Activated CD8-positive, alpha-beta memory T cell treated with anti-CD3 and anti-CD28 coated beads, Interleukin-2, amount 10 ng/mL, durations not matched to agents 7 days and 5 days (primary cell): ENCODE data around the gene TMEM19. TPM values are rescaled to one million over a fixed set of nuclear protein-coding genes. Genes with fewer than 3 reads are reported as not detected.

Experiments used
- ATAC-seq: fragments of 150-1000 bp; cut with Tn5 transposase; one replicate; pipeline ENCODE4 v1.10.0; 2021; ENCODE audit warnings: moderate library complexity
- CTCF ChIA-PET: fragments of 350-600 bp; sonication (Branson Sonifier 250); formaldehyde crosslinking; loops from one replicate; lab custom pipeline; 2021; ENCODE audit warnings: antibody characterized with exemption; lab: Charles Lee
- DNase-seq: peaks from one replicate; pipeline ENCODE4 v3.0.0-alpha.2; 2020
- H3K27ac Mint-ChIP-seq: one replicate; pipeline ENCODE4 v1.8.0; 2021; ENCODE audit warnings: mild to moderate bottlenecking, mixed read lengths
- H3K27me3 Mint-ChIP-seq: one replicate; pipeline ENCODE4 v1.8.0; 2021; ENCODE audit warnings: mixed read lengths
- H3K36me3 Mint-ChIP-seq: one replicate; pipeline ENCODE4 v1.8.0; 2021; ENCODE audit warnings: mild to moderate bottlenecking, mixed read lengths
- H3K4me1 Mint-ChIP-seq: one replicate; pipeline ENCODE4 v1.8.0; 2021; ENCODE audit warnings: mixed read lengths
- H3K4me3 Mint-ChIP-seq: one replicate; pipeline ENCODE4 v1.8.0; 2021; ENCODE audit warnings: mild to moderate bottlenecking, moderate library complexity, mixed read lengths
- H3K9me3 Mint-ChIP-seq: one replicate; pipeline ENCODE4 v1.8.0; 2022; ENCODE audit warnings: low read depth, mixed read lengths
- total RNA-seq, 2 experiments: library from RNA; stranded (reverse); gene quantifications; one replicate each; pipeline ENCODE4 v1.2.3, GENCODE V29; 2021

Gene TMEM19
- total RNA-seq, 2 experiments from 2014 or later: 16.5 to 16.6 TPM

- H3K36me3 Mint-ChIP-seq: peaks cover 35% of the 10 kb centered on the region
- peaks cover 4% of the 10 kb centered on the region for H3K4me1 Mint-ChIP-seq
- CTCF ChIA-PET: interaction anchor here (1.9 to 2.1 kb wide), 2 partner anchors 16 to 67 kb away, joined by 8 to 11 read pairs; partner anchors contain the start of gene TMEM19
Observed at GRCh38 chr12:71703206-71703605, 17.3 kb downstream of the TMEM19 start.

GRCh38 chr12:71704920-71705319 lies 19.0 kb downstream of the TMEM19 start:
- H3K4me3 Mint-ChIP-seq: no peak overlapping the region
- no peak for ATAC-seq
- CTCF ChIA-PET: no interaction called here
- no peaks in the 10 kb centered on the region for H3K27me3 Mint-ChIP-seq
- H3K36me3 Mint-ChIP-seq: peaks cover 25% of the 10 kb centered on the region
- no peak overlapping the region for H3K27ac Mint-ChIP-seq
- DNase-seq: no peak
- peaks cover 5% of the 10 kb centered on the region for H3K4me1 Mint-ChIP-seq
- H3K9me3 Mint-ChIP-seq: no peaks in the 10 kb centered on the region

More at GRCh38 chr12:71703206-71703605, 17.3 kb downstream of the TMEM19 start:
- Mint-ChIP-seq H3K27me3 (no peaks in the 10 kb centered on the region), H3K9me3 (no peaks in the 10 kb centered on the region), H3K4me3 (no peak overlapping the region), H3K27ac (no peak overlapping the region)
- ATAC-seq (no peak), DNase-seq (no peak)

DNA sequence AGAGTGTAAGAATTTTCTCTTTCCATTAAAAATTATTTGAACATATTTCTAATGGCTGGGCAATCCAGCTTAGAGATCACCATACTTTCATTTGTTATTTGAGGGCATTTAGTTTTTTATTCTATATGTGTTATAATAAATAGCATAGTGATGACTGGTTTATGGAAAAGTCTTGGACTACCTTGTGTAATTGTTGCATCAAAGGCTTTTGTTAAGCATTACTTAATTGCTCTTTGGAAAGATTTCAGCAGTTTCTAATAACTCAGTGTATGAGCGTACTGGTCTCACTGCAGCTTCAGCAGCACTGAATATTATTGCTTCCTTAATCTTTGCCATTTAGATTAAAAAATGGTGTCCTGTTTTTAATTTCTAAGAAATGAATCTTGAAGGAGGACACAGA lies 22.8 kb downstream of the TMEM19 start:
- Mint-ChIP-seq H3K9me3 (peaks cover 8% of the 10 kb centered on the region), H3K27ac (no peak overlapping the region), H3K27me3 (peaks cover 12% of the 10 kb centered on the region), H3K4me1 (peaks cover 5% of the 10 kb centered on the region), H3K36me3 (peaks cover 17% of the 10 kb centered on the region), H3K4me3 (no peak overlapping the region)
- CTCF ChIA-PET: no interaction called here
- DNase-seq (no peak), ATAC-seq (no peak)

GRCh38 chr12:71710276-71711125 lies 24.6 kb downstream of the TMEM19 start:
- Mint-ChIP-seq H3K36me3 (peaks cover 15% of the 10 kb centered on the region), H3K27me3 (peaks cover 12% of the 10 kb centered on the region), H3K9me3 (peaks cover 8% of the 10 kb centered on the region), H3K27ac (no peak overlapping the region), H3K4me3 (no peak overlapping the region), H3K4me1 (peaks cover 5% of the 10 kb centered on the region)
- CTCF ChIA-PET: no interaction called here
- no peak for ATAC-seq
- no peak for DNase-seq

GRCh38 chr12:71718611-71719010 lies 32.7 kb downstream of the TMEM19 start:
- CTCF ChIA-PET: interaction anchor here (1.2 kb wide), 1 partner anchor 82 kb away, joined by 3 read pairs; no protein-coding TSS in a partner anchor
- H3K27ac Mint-ChIP-seq: no peak overlapping the region
- peaks cover 3% of the 10 kb centered on the region for H3K27me3 Mint-ChIP-seq
- ATAC-seq: no peak
- H3K4me3 Mint-ChIP-seq: no peak overlapping the region
- no peaks in the 10 kb centered on the region for H3K36me3 Mint-ChIP-seq
- H3K4me1 Mint-ChIP-seq: no peaks in the 10 kb centered on the region
- no peaks in the 10 kb centered on the region for H3K9me3 Mint-ChIP-seq
- DNase-seq: no peak

DNA sequence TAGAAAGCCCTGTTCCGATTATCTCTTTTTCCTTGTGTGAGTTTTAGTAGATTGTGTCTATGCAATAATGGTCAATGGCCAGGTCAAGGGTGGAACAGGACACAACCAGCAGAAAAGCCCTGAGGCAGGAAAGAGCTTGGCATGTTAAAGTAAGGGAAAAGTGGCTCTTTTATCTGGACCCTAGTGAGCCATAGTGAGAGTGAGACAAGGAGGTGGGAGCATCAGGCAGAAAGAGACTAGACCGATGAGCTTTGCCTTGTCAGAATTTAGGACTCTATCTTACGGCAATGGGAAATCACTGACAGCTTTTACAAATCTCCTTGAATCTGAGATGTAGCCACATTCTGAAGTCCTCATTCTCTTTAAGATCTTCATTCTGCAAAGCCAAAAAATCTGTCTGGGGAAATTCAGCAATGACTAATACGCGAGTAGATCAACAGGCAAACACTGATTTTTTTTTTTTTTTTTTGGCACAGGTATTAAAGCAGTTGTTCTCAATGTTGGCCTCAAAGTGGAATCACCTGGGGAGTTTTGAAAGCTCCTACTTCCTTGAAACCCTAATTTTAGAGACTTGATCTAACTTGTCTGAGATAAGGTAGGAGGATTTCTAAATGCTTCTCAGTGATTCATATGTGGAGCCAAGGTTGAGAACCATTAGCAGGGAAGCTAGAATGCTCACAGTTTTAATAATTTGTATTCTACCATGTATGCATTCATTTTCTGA lies 33.9 kb downstream of the TMEM19 start:
- no peak overlapping the region for H3K27ac Mint-ChIP-seq
- DNase-seq: no peak

GRCh38 chr12:71721783-71722505 lies 36.1 kb downstream of the TMEM19 start:
- H3K27ac Mint-ChIP-seq: no peak overlapping the region
- peaks cover 5% of the 10 kb centered on the region for H3K27me3 Mint-ChIP-seq
- CTCF ChIA-PET: interaction anchor here (0.7 kb wide), 1 partner anchor 9 kb away, joined by 3 read pairs; no protein-coding TSS in a partner anchor
- DNase-seq (no peak), ATAC-seq (no peak)
- no peaks in the 10 kb centered on the region for H3K9me3 Mint-ChIP-seq
- H3K4me3 Mint-ChIP-seq: no peak overlapping the region
- H3K36me3 Mint-ChIP-seq: no peaks in the 10 kb centered on the region
- no peaks in the 10 kb centered on the region for H3K4me1 Mint-ChIP-seq

More for the DNA sequence above, 33.9 kb downstream of the TMEM19 start:
- Mint-ChIP-seq H3K4me1 (no peaks in the 10 kb centered on the region), H3K36me3 (no peaks in the 10 kb centered on the region), H3K9me3 (no peaks in the 10 kb centered on the region), H3K4me3 (no peak overlapping the region), H3K27me3 (peaks cover 3% of the 10 kb centered on the region)
- no peak for ATAC-seq
- CTCF ChIA-PET: interaction anchor here (0.7 kb wide), 1 partner anchor 34 kb away, joined by 3 read pairs; the partner anchor contains the start of gene TMEM19

- peaks cover 2% of the 10 kb centered on the region for H3K27me3 Mint-ChIP-seq
- no peaks in the 10 kb centered on the region for H3K36me3 Mint-ChIP-seq
Observed at GRCh38 chr12:71725011-71725410, 39.1 kb downstream of the TMEM19 start.

DNA sequence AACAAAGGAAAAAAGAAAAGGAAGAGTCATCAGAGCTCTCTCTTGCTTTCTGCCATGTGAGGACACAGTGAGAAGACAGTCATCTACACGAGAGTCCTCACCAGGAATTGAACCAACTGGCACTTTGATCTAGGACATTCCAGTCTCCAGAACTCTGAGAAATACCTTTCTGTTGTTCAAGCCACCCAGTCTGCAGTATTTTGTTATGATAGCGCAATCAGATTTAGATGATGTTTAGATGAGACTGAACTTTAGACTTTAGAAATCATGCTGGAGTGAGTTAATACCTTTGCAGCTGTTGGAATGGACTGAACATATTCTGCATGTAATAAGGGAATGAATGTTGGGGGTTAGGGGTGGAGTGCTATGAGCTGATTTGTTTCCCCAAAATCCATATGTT lies 40.7 kb downstream of the TMEM19 start:
- peaks cover 4% of the 10 kb centered on the region for H3K27me3 Mint-ChIP-seq
- ATAC-seq (no peak), DNase-seq (no peak)
- no peaks in the 10 kb centered on the region for H3K4me1 Mint-ChIP-seq
- CTCF ChIA-PET: no interaction called here
- H3K9me3 Mint-ChIP-seq: no peaks in the 10 kb centered on the region
- no peak overlapping the region for H3K4me3 Mint-ChIP-seq
- no peak overlapping the region for H3K27ac Mint-ChIP-seq
- H3K36me3 Mint-ChIP-seq: no peaks in the 10 kb centered on the region

More at GRCh38 chr12:71725011-71725410, 39.1 kb downstream of the TMEM19 start:
- Mint-ChIP-seq H3K4me1 (no peaks in the 10 kb centered on the region), H3K4me3 (no peak overlapping the region), H3K9me3 (no peaks in the 10 kb centered on the region), H3K27ac (no peak overlapping the region)
- CTCF ChIA-PET: no interaction called here
- ATAC-seq (no peak), DNase-seq (no peak)

DNA sequence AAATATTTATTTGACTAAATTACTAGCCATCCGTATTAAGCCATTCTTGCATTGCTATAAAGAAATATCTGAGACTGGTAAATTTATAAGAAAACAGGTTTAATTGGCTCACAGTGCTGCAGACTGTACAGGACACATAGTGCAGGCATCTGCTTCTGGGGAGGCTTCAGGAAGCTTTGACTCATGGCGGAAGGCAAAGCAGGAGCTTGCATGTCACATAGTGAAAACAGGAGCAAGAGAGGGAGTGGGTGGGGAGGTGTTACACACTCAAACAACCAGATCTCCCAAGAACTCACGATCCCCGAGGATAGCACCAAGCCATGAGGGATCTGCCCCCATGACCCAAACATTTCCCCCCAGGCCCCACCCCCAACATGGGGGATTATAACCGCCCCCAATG lies 42.1 kb downstream of the TMEM19 start:
- H3K36me3 Mint-ChIP-seq: no peaks in the 10 kb centered on the region
- DNase-seq: no peak
- ATAC-seq: no peak
- no peak overlapping the region for H3K27ac Mint-ChIP-seq
- CTCF ChIA-PET: no interaction called here
- H3K4me1 Mint-ChIP-seq: no peaks in the 10 kb centered on the region
- H3K4me3 Mint-ChIP-seq: no peak overlapping the region
- peaks cover 4% of the 10 kb centered on the region for H3K27me3 Mint-ChIP-seq
- H3K9me3 Mint-ChIP-seq: no peaks in the 10 kb centered on the region

GRCh38 chr12:71730936-71731335 lies 45.1 kb downstream of the TMEM19 start:
- no peaks in the 10 kb centered on the region for H3K9me3 Mint-ChIP-seq
- DNase-seq (no peak), ATAC-seq (no peak)
- CTCF ChIA-PET: interaction anchor here (0.6 kb wide), 1 partner anchor 9 kb away, joined by 3 read pairs; no protein-coding TSS in a partner anchor
- no peak overlapping the region for H3K27ac Mint-ChIP-seq
- H3K27me3 Mint-ChIP-seq: peaks cover 2% of the 10 kb centered on the region
- H3K4me3 Mint-ChIP-seq: no peak overlapping the region
- no peaks in the 10 kb centered on the region for H3K36me3 Mint-ChIP-seq
- H3K4me1 Mint-ChIP-seq: no peaks in the 10 kb centered on the region

DNA sequence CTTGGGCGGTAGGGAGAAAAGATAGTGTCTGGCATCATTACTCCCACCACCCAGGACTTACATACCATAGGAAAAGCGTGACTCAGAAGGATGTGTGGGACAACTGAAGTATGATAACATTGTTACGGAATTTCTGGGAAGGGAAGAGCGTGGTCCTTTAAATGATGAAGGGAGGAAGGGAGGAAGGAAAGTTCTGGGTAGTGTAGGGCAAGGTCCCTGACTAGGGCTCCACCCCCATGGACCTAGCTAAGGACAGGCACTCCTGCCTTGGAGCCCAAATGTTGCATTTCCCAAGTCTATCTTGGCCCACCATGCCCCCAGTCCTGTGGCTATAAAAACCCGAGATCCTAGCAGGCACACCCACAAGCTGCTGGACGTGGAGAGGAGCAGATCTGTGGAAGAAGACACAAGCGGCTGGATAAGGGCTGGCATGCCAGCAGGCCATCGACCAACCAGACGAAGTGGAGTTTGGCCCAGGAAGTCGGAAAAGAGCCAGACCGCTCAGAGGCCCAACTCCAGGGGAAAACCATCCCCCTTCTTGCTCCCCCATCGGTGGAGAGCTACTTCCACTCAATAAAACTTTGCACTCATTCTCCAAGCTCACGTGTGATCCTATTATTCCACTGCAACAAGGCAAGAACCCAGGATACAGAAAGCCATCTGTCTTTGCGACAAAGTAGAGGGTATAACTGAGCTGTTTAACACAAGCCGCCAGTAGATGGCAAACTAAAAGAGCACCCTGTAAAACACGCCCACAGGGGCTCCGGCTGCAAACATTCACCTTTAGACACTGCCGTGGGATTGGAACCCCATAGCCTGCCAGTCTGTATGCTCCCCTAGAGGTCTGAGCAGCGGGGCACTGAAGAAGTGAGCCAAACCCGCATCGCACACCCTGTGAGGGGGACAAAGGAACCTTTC lies 45.8 kb downstream of the TMEM19 start:
- DNase-seq (no peak), ATAC-seq (no peak)
- CTCF ChIA-PET: no interaction called here
- no peak overlapping the region for H3K4me3 Mint-ChIP-seq
- no peak overlapping the region for H3K27ac Mint-ChIP-seq
- peaks cover 2% of the 10 kb centered on the region for H3K27me3 Mint-ChIP-seq
- H3K36me3 Mint-ChIP-seq: no peaks in the 10 kb centered on the region
- no peaks in the 10 kb centered on the region for H3K4me1 Mint-ChIP-seq
- H3K9me3 Mint-ChIP-seq: no peaks in the 10 kb centered on the region
